C1 segment of cervical spinal cord (tissue), 14 donors: ENCODE data around the gene SMARCC1.
A peak's percentile ranks its signal among the peaks of the same experiment; 100 is the strongest.

Experiments
- DNase-seq, 14 donors: peaks; one replicate each; lab custom pipeline; 2025; lab: John Stamatoyannopoulos, UW

The SMARCC1 gene

GRCh38 chr3:47704237-47704612 is 77.5 kb downstream of the SMARCC1 start:
- no peak for DNase-seq

- DNase-seq, result no peak
Measured at GRCh38 chr3:47701388-47701787, 80.3 kb downstream of the SMARCC1 start.

GRCh38 chr3:47692158-47692557 is 89.5 kb downstream of the SMARCC1 start:
- DNase-seq, result no peak

- no peak for DNase-seq
Measured at GRCh38 chr3:47688488-47688887, 93.2 kb downstream of the SMARCC1 start.

DNA sequence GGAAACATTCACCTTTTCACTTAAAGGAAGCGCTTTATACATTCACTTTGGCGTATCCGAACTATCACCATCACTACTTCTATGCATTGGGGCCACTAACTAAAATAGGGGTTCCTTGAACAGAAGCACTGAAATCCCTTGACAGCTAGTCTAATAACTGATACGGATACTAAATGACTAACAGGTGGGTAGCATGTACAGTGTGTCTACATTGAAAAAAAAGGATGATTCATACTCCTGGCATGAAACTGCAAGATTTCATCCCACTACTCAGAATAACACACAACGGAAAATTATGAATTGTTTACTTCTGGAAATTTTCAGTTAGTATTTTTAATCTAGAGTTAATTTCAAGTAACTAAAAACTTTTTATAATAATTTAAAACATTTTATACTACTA is 96.7 kb downstream of the SMARCC1 start:
- no peak for DNase-seq

DNA sequence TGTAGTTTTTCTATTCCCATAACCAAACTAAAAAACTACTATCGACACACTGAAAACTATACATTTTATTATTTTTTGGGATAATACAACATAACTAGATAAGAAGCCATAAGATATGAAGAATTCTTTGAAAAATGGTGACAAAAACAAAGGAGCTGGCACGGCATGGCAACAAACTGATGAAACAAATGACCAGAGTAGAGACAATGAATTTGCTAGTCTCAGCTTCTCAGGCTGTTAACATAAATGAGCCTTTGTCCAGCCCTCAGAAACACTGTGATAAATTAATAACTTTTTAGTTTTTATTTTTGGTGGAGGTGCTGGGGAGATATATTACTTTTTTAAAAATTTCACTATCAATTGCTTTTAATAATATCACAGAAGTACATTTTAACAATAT is 100.7 kb downstream of the SMARCC1 start:
- peak in 1 of 14 donors; percentile 6 for DNase-seq

- DNase-seq, result no peak
Measured at GRCh38 chr3:47678446-47679338, 103.0 kb downstream of the SMARCC1 start.

- DNase-seq, result no peak
Measured at GRCh38 chr3:47669026-47669749, 112.5 kb downstream of the SMARCC1 start.

- DNase-seq, result no peak
Measured at GRCh38 chr3:47666118-47666517, 115.6 kb downstream of the SMARCC1 start.

DNA sequence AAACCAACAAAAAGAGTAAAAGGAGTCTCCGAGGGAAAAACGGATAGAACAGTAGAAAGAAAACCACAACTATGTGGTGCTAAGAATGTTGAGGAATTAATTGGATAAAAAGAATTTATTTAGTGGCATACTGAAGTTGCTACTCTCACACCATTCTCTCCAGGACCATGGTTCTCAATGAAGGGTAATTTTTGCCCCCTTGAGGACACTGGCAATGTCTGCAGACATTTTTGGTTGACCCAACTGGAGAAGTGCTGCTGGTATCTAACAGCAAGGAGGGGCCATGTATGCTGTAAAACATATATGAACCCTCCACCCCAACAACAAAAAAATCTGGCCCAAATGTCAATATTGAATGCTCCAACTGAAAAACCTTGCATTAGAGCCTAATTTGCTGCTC is 117.2 kb downstream of the SMARCC1 start:
- no peak for DNase-seq

DNA sequence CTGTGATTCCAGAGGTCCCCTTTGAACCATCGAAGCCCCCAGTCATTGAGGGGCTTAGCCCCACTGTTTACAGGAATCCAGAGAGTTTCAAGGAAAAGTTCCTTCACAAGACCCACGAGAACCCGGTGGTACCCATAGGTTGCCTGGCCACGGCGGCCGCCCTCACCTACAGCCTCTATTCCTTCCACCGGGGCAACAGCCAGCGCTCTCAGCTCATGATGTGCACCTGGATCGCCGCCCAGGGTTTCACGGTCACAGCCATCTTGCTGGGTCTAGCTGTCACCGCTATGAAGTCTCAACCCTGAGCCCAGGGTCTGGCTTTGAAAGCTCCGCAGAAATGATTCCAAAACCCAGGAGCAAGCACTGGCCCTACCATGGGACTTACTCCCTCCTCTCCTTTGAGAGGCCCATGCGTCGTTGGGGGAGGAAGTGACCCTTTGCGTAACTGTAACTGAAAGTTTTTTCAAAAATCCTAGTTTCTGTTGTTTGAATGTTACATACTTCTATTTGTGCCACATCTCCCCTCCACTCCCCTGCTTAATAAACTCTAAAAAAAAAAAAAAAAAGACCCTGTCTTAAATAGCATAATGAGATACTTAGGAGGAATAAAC is 118.0 kb downstream of the SMARCC1 start:
- peak in 1 of 14 donors; percentile 3 for DNase-seq

- no peak for DNase-seq
Measured at GRCh38 chr3:47661121-47661752, 120.5 kb downstream of the SMARCC1 start.

- no peak for DNase-seq
Measured at GRCh38 chr3:47658444-47658843, 123.2 kb downstream of the SMARCC1 start.

- DNase-seq, result no peak
Measured at GRCh38 chr3:47652142-47652541, 129.6 kb downstream of the SMARCC1 start.

DNA sequence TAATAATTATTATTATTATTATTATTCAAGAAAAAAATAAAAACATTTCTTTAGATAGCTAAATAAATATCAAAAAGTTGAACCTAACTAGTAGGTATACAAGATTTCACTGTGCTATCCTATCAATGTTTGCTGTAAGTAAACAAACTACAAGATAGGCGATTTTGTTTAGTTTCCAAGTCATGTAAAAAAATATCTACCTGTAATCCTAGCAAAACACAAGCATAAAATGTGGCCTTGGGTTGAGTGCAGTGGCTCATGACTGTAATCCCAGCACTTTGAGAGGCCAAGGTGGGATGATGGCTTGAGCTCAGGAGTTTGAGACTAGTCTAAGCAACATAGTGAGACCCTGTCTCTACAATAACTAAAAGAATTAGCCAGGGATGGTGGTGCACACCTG is 131.4 kb downstream of the SMARCC1 start:
- no peak for DNase-seq

GRCh38 chr3:47647550-47647949 is 134.1 kb downstream of the SMARCC1 start:
- DNase-seq, result no peak

DNA sequence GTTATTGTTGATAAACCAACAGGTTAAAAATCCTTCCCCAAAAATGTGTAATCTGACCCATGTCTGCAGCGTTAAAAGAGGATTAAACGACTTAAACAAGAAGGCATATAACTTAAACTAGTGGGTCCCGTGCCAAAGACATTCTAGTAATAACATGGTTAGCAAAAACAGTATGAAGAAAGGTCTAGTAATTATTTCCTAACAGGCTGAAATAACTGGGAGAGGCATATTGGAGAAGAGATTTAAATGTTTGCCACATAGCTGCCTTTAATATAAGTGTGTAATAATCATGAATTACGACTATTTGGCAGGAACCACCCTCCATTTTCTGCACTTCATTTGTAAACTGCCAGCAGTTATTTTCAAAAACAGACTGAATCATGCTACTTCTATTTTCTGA is 135.3 kb downstream of the SMARCC1 start:
- DNase-seq, result no peak

DNA sequence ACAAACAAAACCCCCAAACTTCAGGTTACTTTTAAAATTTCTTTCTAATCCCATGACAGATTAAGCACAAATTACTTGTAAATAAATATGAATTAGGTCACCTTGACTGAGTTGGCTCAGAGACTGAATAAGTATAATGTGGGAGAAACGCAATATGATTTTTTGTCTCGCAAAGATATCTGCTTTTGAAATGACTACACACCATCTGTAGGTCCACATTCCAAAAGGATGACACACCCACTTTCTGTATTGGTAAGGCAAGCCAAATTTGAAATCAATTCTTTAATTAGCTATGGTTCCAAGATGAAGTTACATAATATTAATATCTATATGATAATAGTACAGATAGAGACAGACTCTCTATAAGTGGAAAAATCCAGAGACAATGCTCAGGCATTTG is 136.1 kb downstream of the SMARCC1 start:
- no peak for DNase-seq

GRCh38 chr3:47643092-47643491 is 138.6 kb downstream of the SMARCC1 start:
- no peak for DNase-seq

DNA sequence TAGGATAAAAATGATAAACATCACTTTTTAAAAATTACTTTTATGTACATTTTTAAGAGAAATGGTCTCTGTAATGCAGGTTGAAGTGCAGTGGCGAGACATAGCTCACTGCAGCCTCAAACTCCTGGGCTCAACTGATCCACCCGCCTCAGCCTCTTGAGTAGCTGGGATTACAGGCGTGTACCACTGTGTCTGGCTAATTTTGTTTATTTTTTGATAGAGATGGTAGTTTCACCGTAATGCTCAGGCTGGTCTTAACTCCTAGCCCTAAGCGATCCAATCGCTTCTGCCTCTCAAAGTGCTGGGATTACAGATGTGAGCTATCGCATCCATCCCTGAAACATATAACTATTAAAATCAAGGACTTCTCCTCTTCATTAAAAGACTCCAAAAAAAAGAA is 140.0 kb downstream of the SMARCC1 start:
- no peak for DNase-seq

GRCh38 chr3:47636921-47637320 is 144.8 kb downstream of the SMARCC1 start:
- DNase-seq, result no peak

DNA sequence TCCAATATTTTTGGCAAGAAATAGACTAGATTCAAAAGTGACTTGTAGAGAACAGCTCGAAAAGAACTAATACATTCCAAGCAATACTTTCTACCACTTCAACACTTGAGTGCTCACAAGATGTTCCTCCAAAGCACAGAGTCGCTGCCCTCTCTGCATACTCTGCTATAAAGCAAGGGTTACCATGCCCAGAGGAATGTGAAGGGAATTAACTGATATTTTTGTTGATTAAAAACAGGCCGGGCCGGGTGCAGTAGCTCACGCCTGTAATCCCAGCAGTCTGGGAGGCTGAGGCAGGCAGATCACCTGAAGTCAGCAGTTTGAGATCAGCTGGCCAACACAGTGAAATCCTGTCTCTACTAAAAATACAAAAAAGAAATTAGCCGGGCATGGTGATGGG is 145.5 kb downstream of the SMARCC1 start:
- no peak for DNase-seq
